GM19324 (cell line): ENCODE data around the gene NT5C1B.

ENCODE experiments used
- ATAC-seq: cut with Tn5 transposase; IDR thresholded peaks from one replicate; pipeline ENCODE4 v1.9.1; 2021; ENCODE audit warnings: mild to moderate bottlenecking, moderate library complexity; ENCODE audit not compliant: unreplicated experiment, low FRiP score

The NT5C1B gene

DNA sequence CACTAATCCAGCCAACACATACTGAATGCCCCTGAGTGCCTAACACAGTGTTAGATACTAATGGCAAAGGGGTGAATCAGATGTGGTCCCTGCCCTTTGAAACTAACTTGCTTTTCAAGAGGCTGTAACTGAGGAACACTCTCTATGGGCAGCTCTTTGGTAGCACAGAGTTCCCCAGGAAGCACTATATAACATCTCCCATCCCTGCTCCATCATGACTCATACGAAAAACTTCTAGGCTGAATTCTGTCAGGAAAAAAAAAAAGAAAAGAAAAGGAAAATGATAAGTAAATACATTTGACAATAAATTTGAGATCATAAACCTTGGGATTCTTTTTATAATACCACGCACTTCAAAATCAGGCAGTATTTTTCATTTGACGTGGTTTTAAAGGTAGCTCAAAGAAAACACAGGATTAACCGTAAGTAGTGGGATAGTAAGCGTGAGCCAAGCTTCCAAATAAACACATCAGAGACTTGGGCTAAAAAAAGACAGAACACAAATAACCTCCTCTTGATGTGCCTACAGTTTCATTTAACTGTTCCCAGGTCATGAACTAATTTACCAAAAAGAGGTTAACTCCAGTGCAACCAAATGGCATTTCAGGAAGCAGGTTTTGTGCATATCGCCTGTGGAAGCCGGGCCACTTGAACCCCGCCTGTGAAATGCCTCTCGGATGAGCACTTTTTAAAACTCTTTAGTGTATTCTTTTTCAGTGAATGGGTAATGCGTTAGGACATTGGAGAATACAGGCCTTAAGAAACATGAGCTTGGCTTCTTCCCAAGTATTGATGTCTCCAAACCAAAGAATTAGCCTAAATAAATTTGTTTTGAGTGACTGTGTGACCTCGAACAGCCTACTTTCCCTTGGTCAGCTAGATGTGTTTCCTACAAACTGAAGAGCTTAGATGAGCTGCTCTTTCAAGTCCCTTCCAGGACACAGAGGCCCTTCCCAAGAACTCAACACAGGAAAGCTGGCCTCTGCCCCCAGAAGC, 71.0 kb downstream of the NT5C1B start:
- no peak for ATAC-seq

GRCh38 chr2:18517386-18517785, 72.0 kb downstream of the NT5C1B start:
- ATAC-seq = no peak

DNA sequence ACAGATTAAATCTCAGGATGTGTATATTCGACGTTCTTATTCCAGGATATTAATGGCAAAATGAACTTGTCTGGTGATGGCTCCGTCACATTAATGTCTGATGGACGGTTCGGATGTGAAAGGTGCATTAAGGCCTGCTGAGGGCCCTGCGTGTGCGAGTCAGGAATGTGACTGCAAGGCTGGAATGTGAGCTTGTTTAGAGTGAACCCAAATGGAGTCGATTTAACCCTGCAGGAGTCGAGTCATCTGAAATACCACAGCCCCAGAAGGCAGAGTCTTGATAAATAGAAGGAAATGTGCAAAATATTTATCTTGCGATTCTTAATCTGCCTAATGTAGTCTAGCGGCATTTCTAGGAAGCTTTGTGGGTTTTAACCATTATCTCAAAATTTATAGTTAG, 73.3 kb downstream of the NT5C1B start:
- no peak for ATAC-seq

DNA sequence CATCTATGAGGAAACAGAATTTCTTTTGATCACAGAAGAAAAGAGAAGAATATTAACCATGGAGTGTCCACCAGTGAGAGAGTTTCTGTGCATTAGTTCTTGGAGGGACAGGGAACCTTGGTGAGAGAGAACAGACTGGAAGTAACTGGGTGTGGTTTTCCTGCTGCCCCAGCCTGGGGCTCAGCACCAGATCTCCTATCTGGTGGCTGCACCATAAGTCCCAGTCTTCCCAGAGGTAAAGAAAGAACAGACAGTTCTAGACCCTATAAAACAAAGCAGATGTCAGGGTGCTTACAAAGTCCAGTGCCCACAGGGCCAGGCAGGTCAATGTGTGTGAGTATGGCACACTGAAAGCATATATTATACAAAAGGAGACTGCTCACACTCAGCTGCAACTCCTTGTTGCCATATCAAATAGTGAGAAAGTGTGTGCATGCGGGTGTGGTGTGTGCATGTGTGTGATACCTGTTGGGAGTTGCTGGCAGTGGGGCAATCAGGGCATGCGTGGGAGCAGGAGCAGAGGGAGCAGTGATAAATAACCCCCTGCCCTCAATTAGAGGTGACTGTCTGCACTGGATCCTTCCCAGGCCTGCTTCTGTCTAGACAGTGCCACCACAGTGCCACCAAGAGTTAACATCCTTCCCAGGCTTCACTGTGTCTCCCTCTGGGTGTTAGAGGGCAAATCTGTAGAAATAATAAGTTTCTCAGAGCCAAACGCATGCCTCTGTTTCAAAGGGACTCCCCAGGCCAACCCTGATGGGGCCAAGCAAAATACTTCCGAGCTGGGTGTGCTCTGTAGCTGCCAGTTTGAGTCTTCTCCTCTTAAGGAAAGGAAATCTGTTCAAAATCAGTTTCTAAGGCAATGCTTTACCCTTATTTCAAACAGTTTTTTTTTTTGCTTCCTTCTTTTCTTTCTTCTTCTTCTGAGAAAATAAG, 74.6 kb downstream of the NT5C1B start:
- ATAC-seq = no peak
